Urothelium cell line (cell line): ENCODE data around the gene COL4A2.

Experiments
- DNase-seq: peaks from one replicate; pipeline ENCODE4 v3.0.0; 2011; ENCODE audit warnings: low spot score, mixed read lengths
- FAIRE-seq: peaks from 2 replicates; lab custom pipeline; 2011; peaks lifted over from hg19 to GRCh38; lab: Jason Lieb, UNC

Gene COL4A2

GRCh38 chr13:110413016-110413675, 106.1 kb downstream of the COL4A2 start:
- DNase-seq (no peak), FAIRE-seq (no peak)

DNA sequence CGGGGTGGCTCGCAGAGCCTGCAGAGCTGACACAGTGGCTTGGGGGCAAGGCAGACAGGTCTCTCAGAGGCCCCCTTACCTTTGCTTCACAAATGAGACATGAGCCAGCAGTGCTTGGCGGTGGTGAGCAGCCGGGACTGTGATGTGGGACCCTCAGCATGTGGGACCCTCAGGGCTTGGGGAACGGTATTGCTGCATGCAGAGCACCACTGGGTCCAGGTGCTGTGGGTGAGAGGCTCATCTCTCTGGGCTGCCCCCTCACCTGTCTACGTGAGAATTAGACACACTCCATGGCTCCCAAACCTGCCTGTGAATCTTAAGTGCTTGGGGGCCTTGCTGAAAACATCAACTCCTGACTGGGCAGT, 106.6 kb downstream of the COL4A2 start:
- no peak for FAIRE-seq

GRCh38 chr13:110414283-110414682, 107.2 kb downstream of the COL4A2 start:
- FAIRE-seq = no peak

More for the DNA sequence above, 106.6 kb downstream of the COL4A2 start:
- DNase-seq = no peak

DNA sequence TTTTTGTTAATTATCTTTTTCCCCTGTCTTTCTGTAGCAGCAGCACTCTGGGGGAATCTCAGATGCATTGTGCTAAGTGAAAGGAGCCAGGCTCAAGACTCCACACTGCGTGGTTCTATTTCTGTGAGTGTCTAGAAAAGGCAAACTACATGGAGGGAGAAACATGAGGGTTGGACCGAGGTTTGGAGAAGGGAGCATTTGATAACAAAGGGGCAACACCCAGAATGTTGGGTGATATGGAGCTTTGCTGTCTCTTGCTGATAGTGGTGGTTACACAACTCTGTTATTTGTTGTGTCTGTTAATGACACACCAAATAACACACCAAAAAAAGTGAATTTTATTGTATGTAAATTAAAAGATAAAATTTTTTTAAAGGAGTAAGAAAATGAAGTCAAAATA, 107.8 kb downstream of the COL4A2 start:
- DNase-seq (no peak), FAIRE-seq (no peak)

More at GRCh38 chr13:110414283-110414682, 107.2 kb downstream of the COL4A2 start:
- no peak for DNase-seq

DNA sequence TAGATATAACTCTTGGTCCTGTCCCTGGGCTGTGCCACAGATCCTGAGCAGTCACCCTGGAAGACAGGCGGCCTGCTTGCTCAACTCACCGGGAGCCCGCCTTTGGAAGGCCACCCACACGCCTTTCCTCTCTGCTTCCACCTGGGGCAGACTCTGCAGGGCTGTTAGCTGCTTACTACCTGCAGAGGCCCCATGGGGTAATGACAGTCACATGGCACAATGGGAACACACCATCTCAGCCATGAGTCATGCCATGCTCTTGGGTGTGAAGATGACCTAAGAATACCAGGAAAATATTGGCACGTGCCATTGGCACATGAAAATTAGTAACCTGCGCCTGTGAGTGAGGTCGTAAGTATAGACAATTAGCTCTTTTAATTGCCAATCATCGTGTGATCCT, 108.6 kb downstream of the COL4A2 start:
- DNase-seq = no peak
- no peak for FAIRE-seq

- no peak for DNase-seq
- no peak for FAIRE-seq
These were observed 109.3 kb downstream of the COL4A2 start for GRCh38 chr13:110416131-110417025.

GRCh38 chr13:110418944-110419343, 111.9 kb downstream of the COL4A2 start:
- FAIRE-seq = no peak
- DNase-seq = peak; percentile 25

DNA sequence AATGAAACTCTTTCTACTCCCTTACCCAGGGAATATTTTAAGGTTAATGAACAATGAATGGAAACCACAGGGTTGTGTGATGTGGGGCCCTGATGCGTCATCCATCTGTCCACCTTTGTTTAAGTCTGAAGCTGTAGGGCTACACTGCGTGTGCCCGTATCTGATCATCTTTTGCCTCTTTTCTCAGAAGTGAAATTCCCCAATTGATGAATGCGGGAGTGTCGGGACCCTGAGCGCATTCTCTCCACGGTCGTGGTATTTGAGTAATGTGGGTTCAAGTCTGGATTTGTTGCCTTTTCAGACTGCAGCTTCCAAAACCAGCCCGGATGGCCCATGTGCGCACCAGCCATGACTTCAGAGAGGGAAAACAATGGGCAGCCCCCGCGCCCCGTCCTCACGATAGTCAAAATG, 112.3 kb downstream of the COL4A2 start:
- DNase-seq (peak; percentile 49), FAIRE-seq (no peak)

DNA sequence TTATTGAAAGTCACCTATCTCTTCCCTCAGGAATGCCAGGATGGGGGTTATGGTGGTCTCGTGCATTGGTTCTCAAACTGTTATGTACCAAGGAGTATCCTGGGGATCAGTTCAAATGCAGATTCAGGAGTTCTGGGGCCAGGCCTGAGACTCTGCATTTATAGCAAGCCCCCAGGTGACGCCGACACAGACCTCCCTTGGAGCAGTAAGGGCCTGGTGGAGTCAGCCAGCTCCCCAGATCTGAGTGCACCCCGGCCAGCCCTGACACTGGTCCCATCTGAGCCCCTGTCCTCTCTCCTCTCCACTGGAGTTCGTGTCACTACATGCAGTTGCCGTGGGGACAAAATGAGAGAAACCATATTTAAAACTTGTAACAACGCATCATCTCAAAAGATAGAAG, 112.9 kb downstream of the COL4A2 start:
- DNase-seq = no peak
- FAIRE-seq = no peak

DNA sequence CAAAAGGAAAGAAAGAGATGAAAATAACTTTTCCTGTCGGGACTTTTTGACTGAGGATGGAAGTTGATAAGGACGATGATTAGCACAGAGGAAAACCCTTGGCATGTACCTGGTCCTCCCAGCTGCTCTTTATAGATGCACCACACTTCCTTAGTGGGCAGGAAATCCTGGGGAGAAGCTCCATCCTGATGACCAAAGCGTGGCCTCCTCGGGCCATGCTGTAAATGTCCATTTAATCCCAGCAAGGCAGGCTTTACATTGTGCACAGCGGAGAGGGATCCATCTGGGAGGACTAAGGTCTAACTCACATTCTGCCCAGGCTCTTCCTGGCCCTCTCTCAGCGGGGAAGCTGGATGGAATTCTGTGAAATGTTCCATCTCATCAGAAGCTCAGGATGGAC, 113.5 kb downstream of the COL4A2 start:
- DNase-seq (no peak), FAIRE-seq (no peak)

DNA sequence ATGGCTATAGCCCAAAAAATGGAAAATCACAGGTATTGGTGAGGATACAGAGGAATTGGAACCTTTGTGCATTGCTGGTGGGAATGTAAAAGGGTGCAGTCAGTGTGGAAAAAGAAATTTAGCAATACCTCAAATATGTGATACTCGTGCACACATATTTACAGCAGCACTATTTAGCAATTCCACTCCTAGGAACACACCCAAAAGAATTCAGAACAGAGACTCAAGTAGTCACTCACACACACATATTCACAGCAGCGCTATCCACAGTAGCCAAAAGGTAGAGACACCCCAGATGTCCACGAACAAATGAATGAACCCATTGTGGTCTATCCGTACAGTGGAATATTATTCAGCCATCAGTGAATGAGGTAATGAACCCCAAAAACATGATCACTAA, 114.0 kb downstream of the COL4A2 start:
- FAIRE-seq (no peak), DNase-seq (no peak)

GRCh38 chr13:110421696-110422385, 114.8 kb downstream of the COL4A2 start:
- FAIRE-seq (no peak), DNase-seq (peak; percentile 29)

GRCh38 chr13:110422913-110423688, 116.0 kb downstream of the COL4A2 start:
- FAIRE-seq = no peak
- DNase-seq = no peak

DNA sequence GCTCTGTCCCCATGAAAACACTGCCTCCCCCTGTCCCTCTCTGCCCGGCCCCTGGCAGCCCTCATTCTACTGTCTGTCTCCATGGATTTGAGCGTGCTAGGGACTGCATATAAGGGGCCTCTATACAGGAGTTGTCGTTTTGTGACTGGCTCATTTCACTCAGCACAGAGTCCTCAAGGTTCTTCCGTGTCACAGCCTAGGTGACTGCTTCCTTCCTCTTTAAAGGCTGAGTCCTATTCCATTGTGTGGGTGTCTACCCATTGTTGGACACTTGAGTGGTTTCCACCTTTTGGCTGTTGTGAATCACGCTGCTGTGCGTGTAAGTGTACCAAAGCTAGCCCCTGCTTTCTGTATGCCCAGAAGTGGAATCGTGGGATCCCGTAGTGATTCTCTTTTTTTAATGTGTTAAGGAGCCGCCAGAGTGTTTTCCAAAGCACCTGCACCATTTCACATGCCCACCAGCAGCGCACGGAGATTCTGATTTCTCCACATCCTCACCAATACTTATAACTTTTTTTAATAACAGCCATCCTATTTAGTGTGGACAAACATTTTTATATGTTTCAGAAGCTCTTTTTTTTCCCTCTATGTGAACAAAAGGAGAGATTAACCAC, 116.7 kb downstream of the COL4A2 start:
- no peak for FAIRE-seq
- DNase-seq = no peak

DNA sequence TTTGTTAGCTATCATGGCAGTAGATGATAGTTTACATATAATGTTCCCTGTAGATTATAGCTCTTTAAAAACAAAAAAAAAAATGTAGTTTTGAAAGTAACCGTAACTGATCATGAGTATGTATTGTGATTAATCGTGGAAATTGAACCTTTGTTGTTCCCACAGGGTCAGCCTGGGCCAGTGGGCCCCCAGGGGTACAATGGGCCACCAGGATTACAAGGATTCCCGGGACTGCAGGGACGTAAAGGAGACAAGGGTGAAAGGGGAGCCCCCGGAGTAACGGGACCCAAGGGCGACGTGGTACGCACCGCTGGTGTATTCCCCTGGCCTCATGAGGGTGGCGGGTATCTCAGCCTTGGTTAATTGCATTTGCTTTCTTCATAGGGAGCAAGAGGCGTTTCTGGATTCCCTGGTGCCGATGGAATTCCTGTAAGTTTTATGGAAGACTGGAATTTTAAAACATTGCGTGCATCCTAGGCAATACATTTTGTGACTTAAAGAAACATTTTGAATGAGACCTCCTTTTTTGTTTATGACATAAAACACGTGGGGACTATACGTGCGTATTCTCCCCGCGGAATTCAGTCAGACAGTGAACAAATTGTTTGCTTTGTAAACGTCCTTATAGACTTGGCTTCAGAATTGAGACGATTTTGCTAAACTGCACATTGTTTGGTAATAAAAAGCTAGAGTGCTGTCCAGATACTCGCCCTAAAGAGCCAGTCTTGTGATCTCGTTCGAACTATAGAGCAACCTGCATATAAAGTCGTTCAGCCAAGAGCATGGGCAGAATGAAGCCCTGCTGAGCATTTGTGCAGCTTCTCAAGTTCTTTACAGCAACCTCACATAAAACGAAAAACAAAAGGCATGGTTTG, 117.7 kb downstream of the COL4A2 start:
- no peak for FAIRE-seq
- DNase-seq = no peak

DNA sequence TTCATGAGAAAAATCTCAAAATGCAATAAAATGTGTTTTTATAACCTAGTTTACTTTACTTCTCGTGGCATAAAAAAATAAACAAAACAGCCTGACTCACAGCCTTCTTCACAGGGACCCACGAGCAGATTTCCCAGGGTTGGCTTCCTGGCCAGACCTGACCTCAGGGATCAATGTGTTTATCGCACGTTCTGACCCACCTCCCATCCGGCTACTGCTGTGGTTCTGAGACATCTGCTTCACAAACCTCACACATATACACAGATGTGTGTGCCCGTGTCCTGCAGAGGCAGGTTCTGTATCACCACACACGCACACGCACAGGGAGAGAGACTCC, 118.3 kb downstream of the COL4A2 start:
- no peak for FAIRE-seq
- DNase-seq = no peak

GRCh38 chr13:110426735-110427134, 119.7 kb downstream of the COL4A2 start:
- no peak for FAIRE-seq
- no peak for DNase-seq

- FAIRE-seq = no peak
- DNase-seq = no peak
These were observed 121.2 kb downstream of the COL4A2 start for GRCh38 chr13:110428313-110428712.
